T-helper 22 cell (primary cell): ENCODE measurements around the gene MAGEB17.

ENCODE experiments used
- DNase-seq: peaks from one replicate; pipeline ENCODE4 v3.0.0-alpha.2; 2020; ENCODE audit warnings: low read depth

The MAGEB17 gene

GRCh38 chrX:16210061-16210460 is 42.8 kb downstream of the MAGEB17 start:
- no peak for DNase-seq

- DNase-seq, result no peak
These were observed 44.7 kb downstream of the MAGEB17 start for GRCh38 chrX:16212024-16212423.

GRCh38 chrX:16212436-16212835 is 45.2 kb downstream of the MAGEB17 start:
- DNase-seq, result no peak

GRCh38 chrX:16213961-16214360 is 46.7 kb downstream of the MAGEB17 start:
- no peak for DNase-seq

GRCh38 chrX:16215660-16216059 is 48.4 kb downstream of the MAGEB17 start:
- DNase-seq, result no peak
